GM04504 (cell line): ENCODE data around the gene HSPG2.
A peak's percentile ranks its signal among the peaks of the same experiment; 100 is the strongest.
"Not testable (repeated sequence)": the region's sequence is repeated elsewhere in the genome, so short reads cannot be mapped to it uniquely, and the experiment has no call there.

ENCODE experiments used
- DNase-seq: peaks from one replicate; pipeline ENCODE4 v3.0.0-alpha.2; 2012; ENCODE audit warnings: low read depth

Gene HSPG2

DNA sequence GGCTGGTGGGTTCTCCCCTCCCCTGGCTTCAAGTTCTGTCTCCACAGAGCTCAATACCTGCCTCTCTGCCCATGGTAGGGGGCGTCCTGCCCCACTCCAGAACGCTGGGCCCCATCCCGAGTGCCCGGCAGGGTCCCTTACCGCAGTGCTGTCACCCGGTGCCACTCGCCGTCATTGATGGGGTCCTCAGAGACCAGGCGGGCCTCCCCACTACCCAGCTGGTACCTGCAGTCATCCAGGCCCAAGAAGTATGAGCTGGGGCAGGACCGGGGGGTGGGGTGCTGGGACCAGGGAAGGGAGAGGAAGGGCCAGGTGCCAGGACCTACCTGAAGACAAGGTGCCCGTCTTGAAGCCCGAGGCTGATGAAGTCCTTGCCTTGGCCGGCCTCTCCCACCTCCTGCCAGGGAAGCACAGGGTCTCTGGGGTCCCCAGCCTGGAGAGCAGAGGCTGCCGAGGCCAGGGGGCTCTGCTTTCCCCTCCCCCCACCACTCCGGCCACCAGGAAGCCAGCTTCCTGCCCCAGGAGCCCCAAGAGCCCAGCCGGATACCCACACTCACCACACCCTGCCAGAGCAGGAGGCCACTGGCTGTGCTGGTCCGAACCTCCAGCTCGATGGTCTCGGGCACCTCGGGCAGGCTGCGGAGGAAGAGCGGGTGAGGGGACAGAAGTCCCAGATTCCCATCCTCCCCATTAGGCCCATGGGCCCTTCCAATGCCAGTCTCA, 113.0 kb downstream of the HSPG2 start:
- no peak for DNase-seq

DNA sequence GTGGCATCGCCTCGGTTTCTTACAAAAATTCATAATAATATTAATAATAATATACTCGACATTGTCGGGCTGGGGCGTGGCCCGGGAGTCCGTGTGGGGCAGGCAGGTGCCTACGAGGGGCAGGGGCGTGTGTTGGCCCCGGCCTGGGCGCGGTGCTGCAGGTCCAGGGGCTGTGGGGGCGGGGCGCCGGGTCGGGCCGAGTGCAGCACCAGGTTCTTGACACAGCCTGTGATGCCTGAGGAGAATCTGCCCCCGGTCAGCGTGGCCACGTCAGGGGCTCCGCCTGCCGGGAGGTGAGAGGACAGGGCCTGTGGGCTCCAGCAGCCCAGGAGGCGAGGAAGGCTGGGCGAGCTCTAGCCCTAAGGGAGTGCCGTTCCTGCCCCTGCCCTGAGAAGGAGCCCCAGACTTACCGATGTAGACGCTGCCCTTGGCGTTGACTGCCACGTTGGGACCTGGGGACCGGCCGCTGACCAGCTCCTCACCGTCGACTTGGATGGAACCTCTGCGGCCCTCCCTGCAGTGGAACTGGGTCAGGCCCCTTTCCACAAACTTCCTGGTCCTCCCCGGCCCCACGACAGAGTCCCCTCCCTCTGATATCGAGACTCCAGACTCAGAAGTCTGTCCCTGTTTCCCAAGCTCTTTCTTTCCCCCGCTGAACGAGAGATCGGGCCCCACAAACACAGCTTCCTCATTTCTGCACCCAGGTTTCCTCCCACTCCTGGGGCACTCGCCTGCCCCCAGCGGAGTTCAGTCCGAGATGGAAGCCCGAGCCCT, 113.7 kb downstream of the HSPG2 start:
- DNase-seq = no peak

DNA sequence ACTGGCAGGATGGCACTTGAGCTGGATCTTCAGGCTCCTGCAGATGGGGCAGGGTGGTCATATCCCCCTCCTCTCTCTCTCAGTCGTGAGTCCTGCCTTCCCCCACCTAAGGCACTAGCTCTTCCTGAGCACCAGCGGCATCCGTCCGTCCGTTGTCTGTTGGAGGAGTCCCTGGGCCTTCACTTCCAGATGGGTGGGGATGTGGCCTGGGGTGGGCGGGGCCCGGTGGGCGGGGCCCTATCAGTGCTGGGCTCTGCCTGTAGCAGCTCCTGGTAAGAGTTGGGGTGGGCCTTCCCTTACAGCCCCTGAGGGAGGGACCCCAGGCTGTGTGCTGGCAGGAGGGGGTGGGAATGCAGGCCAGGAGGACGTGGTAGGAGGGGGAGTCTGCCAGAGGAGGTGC, 114.8 kb downstream of the HSPG2 start:
- no peak for DNase-seq

DNA sequence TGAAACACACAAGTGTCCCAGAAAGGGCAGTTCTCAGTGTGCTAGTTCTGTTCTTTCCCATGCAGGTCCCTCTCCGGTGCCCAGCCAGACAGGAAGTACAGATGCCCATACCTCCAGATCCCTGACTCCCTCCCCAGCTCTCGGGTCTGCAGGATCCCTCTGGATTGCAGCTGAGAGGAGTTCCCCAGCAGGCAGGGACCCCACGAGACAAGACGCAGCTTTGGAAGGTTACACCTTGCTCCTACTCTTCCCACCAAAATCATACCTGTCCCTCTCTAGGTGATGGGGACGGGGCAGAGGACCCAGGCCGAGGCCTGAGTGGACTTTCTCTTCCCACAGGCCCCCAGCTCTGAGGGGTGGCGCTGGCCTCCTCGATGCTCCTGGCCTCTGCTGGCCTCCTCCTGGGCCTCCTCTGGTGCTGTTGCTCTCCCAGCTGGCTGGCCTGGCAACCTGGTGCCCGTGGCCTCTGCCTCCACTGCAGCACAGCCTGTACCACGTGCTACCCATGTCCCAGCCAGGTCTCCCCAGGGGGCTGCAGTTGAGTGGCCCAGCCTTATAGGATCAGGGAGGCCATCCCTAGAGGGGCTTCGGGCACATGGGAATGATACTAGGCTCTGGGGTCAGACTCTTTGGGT, 115.6 kb downstream of the HSPG2 start:
- DNase-seq = no peak

DNA sequence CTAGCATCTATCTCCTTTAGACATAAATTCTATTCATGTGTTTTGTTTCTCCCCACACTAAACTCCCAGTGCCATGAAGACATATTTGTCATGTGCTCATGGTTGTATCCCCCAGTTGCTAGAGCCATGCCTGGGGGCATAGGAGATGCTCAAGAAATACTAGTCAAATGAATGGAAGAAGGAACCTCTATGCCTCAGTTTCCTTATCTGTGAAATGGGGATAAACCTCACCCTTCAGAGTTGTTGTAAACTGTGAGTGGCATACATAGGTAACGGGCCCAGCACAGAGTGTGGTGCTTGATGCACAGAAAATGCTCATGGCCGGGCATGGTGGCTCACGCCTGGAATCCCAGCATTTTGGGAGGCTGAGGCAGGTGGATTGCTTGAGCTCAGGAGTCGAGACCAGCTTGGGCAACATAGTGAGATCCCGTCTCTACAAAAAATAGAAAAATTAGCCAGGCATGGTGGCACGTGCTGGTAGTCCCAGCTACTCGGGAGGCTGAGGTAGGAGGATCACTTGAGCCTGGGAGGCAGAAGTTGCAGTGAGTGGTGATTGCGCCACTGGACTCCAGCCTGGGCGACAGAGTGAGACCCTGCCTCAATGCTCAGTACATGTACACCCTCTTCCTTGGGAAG, 116.4 kb downstream of the HSPG2 start:
- no peak for DNase-seq

DNA sequence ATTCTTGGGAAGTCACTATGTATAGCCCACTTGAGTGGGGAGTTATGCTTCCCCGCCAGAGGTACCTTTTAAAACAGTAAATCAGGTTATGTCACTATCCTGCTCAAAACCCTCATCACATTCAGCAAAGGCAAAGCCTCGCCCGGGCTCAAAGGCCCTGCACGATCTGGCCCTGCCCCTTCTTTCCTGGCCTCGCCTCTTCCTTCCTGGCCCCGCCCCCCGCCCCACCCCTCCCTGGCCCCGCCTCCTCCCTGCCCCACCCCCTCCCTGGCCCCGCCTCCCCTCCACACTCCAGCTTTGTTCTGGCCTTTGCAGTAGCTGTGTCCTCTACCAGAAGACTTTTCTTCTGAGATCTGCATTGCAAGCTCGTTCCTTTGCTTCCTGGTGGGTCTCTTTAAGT, 118.5 kb downstream of the HSPG2 start:
- no peak for DNase-seq

DNA sequence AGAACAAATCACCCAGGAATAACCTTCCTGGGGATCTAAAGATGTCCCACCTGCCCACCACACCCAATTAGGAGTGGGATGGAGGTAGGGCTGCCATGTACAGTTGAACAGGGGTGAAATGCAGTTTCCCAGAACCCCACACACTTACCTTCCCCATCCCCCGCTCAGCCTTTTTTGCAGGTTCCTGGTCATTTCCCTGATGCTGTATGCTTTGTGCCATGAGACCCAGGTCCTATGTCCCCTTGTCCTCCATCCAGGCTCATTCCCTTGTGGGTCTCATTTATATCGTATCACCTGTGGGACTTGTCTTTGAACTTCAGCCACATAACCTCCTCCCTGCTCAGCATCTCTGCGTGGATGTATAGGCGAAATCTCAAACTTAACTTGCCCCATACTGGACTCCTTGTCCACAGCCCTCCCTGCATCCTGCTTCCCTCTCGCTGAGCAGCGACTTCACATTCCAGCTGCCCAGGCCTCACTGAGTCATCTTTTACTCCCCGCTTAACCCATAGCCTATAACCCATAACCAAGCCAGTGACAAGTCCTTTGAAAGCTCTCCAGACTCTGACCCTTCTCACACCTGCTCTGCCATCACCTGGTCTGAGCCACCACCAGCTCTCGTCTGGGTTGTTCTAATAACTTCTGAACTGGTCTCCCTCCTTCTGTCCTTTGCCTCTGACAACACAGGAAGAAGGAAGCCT, 120.4 kb downstream of the HSPG2 start:
- peak; percentile 17 for DNase-seq

DNA sequence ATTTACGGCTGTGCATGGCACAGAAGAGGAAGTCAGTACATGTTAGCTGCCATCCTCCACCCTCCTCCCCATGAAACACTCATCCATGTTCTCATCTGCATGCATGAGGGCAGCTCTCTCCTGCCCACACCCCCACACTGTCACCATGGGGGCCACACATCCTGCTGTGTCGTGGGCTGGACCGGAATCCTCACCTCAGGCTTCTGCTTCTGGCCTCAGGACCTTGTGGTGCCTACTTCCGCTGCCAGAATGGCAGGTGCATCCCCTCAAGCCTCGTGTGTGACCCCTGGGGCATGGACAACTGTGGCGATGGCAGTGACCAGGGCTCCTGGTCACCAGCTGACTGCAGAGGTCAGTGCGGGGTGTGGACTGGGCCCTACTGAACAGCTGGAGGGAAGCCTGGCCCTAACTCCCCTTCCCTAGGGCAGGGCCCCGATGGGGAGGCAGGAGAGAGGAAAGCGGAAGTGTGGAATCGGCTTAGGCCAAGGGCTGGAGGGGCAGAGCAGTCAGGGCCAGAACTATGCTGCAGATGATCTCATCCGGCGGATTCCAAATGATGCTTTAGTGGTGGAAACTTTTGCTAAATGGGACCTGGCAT, 121.3 kb downstream of the HSPG2 start:
- DNase-seq = no peak

DNA sequence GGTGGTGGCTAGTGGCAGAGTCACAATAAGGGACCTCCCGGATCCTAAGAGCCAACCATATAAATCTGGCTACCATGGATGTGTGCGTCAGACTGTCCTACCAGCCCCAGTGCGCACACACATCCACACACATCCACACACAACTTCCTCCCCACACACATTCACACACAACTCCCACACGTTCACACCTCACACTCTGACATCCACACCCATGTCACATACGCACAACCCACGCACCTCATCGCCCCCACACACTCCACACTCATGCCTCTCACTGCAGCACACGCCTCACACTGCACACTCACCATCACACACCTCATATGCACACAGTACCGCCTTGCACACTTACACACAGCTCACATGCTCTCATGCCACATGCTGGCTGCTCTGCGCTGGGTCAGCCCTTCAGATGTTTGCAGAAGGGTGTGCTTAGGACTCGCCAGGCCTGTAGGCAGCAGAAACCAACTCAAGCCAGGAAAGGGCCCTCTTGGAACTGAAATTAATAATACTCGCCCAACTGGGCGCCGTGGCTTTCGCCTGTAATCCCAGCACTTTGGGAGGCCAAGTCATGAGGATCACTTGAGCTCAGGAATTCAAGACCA, 122.0 kb downstream of the HSPG2 start:
- no peak for DNase-seq

DNA sequence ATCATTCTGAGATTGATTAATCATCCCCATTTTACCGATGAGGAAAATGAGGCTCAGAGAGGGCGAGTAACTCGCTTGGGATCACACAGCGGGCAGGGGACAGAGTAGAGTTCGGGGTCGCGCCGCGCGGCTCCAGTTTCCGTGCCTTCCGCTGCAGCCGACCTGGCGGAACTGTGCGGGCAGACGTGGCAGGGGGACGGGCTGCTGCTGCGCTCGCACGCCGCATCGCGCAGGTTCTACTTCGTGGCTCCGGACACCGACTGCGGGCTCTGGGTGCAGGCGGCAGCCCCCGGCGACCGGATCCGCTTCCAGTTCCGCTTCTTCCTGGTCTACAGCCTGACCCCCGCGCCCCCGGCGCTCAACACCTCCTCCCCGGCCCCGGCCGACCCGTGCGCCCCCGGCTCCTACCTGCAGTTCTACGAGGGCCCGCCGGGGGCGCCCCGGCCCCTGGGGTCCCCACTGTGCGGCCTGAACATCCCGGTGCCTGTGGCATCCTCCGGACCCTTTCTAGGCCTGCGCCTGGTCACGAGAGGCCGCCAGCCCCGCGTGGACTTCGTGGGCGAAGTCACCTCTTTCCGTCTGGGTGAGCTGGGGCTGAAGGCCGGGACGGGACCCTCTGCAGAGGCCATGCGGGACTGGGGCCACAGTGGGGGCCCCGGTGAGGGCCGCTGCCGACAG, 122.7 kb downstream of the HSPG2 start:
- no peak for DNase-seq

DNA sequence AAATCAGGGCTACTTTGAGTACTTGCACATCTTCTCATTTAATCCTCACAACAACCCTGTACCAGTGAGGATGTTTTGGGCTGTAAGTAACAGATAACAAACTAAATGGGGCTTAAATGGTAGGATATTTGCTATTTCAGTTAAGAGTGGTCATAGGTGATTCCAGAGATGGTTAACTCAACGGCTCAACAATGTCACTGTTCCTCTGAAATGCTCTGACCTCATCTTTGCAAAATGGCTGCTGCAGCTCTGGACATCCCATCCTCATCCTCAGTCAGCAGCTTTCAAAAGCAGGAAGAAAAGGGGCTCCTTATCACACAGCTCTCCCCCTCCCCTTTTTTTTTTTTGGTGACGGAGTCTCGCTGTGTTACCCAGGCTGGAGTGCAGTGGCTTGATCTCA, 123.6 kb downstream of the HSPG2 start:
- DNase-seq = no peak

DNA sequence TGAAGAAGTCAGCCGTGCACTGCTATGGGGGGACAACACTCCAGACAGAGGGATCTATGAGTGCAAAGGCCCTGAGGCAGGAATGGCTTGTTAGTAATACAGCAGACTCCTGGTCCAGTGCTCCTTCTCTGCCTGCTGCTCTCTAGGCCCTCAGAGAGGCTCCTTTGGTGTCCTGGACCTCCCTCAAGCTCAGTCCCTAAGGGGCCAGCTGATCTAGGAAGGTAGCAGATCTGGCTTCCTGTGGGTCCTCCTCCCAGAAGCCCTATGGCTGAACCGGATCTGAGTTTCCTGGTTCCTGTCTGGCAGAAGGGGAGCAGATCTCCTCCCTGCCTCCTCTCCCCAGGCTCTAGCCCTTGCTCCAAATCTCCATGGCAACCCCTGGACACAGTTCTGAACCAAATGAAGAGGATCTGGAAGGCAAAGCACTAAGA, 125.2 kb downstream of the HSPG2 start, which contains the start of gene LDLRAD2:
Gene LDLRAD2 (plus strand): TSS at position 391 of the 431 bp plus-strand sequence. CDS start 187 bp downstream, outside the sequence.
- DNase-seq = no peak

DNA sequence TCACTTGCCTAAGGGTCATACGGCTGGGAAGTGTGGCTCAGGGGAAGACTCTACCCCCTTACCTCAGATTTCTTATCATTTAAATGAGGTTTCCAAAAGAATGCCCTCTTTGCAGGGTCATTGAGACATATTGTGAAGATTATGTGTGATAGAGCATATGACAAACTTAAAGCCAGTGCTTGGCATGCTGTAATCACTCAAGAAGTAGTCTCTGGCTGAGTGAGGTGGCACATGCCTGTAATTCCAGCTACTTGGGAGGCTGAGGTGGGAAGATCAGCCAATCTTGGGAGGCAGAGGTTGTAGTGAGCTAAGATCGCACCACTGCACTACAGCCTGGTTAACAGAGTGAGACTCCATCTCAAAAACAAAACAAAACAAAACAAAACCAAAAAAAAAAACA, 132.6 kb downstream of the HSPG2 start:
- DNase-seq = no peak

DNA sequence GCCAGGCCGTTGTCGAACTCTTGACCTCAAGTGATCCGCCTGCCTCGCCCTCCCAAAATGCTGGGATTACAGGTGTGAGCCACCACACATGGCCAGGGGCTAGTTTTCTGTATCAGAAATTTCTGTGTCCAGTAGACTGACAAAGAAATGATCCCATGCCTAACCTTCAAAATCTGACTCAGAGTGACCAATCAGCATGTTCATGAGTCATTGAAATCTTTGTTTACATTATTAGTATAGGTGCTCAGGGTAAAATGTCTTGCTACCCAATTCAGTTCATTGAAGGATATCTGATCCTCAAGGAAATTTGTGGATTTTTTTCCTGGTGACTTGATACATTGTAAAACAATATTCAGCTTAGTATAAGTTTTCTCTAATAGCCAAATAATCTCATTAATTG, 136.0 kb downstream of the HSPG2 start:
- DNase-seq = no peak

DNA sequence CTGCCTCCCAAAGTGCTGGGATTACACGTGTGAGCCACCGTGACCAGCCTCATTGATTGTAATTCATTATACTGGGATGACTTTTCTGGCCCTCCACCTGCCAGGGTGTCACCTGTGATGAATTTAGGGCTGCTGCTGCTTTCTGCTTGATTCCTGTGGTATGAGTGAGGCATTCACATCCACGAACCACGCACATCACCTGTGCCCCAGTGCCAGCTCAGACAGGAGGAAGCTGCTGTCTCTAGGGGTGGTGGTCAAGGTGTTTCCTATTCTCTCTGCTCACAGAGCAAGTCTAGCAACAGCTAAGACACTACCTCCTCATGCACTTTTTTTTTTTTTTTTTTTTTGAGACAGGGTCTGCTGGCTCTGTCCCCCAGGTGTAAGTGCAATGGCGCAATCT, 137.4 kb downstream of the HSPG2 start:
- DNase-seq = no peak

DNA sequence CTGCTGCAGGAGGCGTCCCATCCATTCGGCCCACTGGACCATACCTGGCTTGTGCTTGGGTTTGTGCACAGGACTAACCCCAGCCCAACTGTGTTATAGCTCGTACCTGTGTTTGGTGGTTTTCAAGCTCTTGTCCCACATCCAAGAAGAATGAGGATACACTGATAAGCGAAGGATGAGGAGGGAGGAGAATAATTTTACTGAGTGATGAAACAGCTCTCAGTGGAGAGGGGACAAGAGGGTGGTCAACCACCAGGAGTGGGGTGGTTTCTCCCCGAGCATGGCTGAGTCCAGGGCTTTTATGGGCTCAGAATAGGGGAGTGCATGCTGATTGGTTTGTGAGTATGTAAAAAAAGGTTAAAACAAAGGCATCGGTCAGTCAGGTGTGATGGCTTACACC, 142.0 kb downstream of the HSPG2 start:
- DNase-seq = no peak

DNA sequence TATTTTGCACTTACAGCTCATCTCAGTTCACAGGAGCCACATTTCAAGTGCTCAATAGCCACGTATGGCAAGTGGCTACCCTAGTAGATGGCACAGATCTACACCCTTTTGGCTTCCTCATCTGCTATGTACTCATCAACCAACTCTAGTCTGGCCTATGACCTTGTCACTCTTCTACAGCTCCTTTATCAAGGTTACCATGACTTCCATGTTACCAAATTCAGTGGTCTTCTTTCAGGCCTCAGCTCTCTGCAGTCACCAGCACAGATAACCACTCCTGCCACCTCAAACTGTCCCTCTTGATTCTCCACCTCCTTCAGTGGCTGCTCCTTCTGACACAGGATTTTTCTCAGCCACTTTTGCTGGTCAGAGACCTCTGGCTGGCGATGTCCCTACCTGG, 142.5 kb downstream of the HSPG2 start:
- no peak for DNase-seq

DNA sequence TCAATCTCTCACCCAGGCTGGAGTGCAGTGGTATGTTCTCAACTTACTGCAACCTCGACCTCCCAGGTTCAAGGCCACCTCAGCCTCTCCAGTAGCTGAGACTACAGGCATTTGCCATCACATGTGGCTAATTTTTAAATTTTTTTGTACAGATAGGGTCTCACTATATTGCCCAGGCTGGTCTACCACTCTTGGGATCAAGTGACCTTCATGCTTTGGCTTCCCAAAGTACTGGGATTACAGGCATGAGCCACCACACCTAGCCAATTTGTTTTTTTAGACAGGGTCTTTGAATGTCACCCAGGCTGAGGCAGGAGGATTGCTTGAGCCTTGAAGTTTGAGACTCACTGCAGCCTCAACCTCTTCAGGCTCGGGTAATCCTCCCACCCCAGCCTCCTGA, 144.0 kb downstream of the HSPG2 start:
- no peak for DNase-seq

DNA sequence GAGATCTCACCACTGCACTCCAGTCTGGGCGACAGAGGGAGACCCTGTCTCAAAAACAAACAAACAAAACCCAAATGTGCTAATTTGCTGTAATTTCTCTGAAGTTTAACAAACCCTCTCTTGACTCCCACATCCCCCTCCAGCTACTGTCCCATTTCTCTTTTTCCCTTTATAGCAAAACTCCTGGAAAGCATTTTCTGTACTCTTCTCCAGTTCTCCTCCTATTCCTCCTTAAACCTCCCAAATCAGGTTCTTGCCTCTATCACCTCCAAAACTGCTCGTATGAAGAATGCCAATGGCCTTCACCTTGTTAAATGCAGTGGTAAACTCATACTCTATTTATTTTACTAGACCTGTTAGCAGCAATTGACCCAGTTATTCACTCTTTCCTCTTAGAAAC, 150.5 kb downstream of the HSPG2 start:
- DNase-seq = no peak

DNA sequence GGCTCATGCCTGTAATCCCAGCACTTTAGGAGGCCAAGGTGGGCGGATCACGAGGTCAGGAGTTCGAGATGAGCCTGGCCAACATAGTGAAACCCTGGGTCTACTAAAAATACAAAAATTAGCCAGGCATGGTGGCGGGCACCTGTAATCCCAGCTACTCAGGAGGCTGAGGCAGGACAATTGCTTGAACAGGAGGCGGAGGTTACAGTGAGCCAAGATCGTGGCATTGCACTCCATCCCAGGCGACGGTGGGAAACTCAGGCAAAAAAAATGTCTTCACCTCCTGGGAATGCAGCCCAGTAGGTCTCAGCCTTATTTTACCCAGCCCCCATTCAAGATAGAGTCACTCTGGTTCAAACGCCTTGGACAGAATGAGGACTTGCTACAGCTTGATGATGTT, 151.3 kb downstream of the HSPG2 start:
- not testable (repeated sequence) for DNase-seq
